Adipocyte (in vitro differentiated cells): ENCODE measurements around the gene SLC39A11.

Source experiments
- DNase-seq: peaks from one replicate; pipeline ENCODE4 v3.0.0-alpha.2; 2015; ENCODE audit warnings: low read depth
- H3K27me3 ChIP-seq: replicated peaks from 2 replicates; pipeline ENCODE4 v1.7.0; 2013; ENCODE audit warnings: mild to moderate bottlenecking, low read length, moderate library complexity; ENCODE audit not compliant: control insufficient read depth, insufficient read depth
- H3K36me3 ChIP-seq: 2 replicates; pipeline ENCODE4 v1.7.0; 2013; ENCODE audit warnings: low read length, mild to moderate bottlenecking, moderate library complexity; ENCODE audit not compliant: control insufficient read depth, insufficient read depth, severe bottlenecking
- H3K4me1 ChIP-seq: 2 replicates; pipeline ENCODE4 v1.7.0; 2013; ENCODE audit warnings: mild to moderate bottlenecking, low read length, moderate library complexity; ENCODE audit not compliant: control insufficient read depth, insufficient read depth
- H3K4me3 ChIP-seq: 2 replicates; pipeline ENCODE4 v1.7.0; 2013; ENCODE audit warnings: mild to moderate bottlenecking, low read length, moderate library complexity
- H3K9ac ChIP-seq: 2 replicates; pipeline ENCODE4 v1.7.0; 2013; ENCODE audit warnings: mild to moderate bottlenecking, low read length, moderate library complexity
- H3K9me3 ChIP-seq: 2 replicates; pipeline ENCODE4 v1.7.0; 2013; ENCODE audit warnings: mild to moderate bottlenecking, low read length, moderate library complexity; ENCODE audit not compliant: control insufficient read depth

SLC39A11 gene

GRCh38 chr17:72661945-72662826, 430.3 kb downstream of the SLC39A11 start:
- no peak overlapping the region for H3K4me3 ChIP-seq
- no peaks in the 10 kb centered on the region for H3K27me3 ChIP-seq
- DNase-seq, result no peak
- no peak overlapping the region for H3K9ac ChIP-seq
- H3K36me3 ChIP-seq, result no peaks in the 10 kb centered on the region
- no peaks in the 10 kb centered on the region for H3K9me3 ChIP-seq
- no peaks in the 10 kb centered on the region for H3K4me1 ChIP-seq

GRCh38 chr17:72661116-72661944, 431.2 kb downstream of the SLC39A11 start:
- no peak overlapping the region for H3K9ac ChIP-seq
- no peaks in the 10 kb centered on the region for H3K9me3 ChIP-seq
- no peak overlapping the region for H3K4me3 ChIP-seq
- no peak for DNase-seq
- no peaks in the 10 kb centered on the region for H3K27me3 ChIP-seq
- H3K36me3 ChIP-seq, result no peaks in the 10 kb centered on the region
- H3K4me1 ChIP-seq, result no peaks in the 10 kb centered on the region

GRCh38 chr17:72660274-72661115, 432.0 kb downstream of the SLC39A11 start:
- H3K36me3 ChIP-seq, result no peaks in the 10 kb centered on the region
- no peak for DNase-seq
- H3K4me3 ChIP-seq, result no peak overlapping the region
- H3K27me3 ChIP-seq, result no peaks in the 10 kb centered on the region
- H3K9ac ChIP-seq, result no peak overlapping the region
- no peaks in the 10 kb centered on the region for H3K9me3 ChIP-seq
- no peaks in the 10 kb centered on the region for H3K4me1 ChIP-seq

- Histone ChIP-seq H3K36me3 (no peaks in the 10 kb centered on the region), H3K9ac (no peak overlapping the region), H3K4me1 (no peaks in the 10 kb centered on the region), H3K9me3 (no peaks in the 10 kb centered on the region), H3K27me3 (no peaks in the 10 kb centered on the region), H3K4me3 (no peak overlapping the region)
- DNase-seq, result no peak
Observed at GRCh38 chr17:72659811-72660210, 432.7 kb downstream of the SLC39A11 start.

- H3K27me3 ChIP-seq, result no peaks in the 10 kb centered on the region
- no peak overlapping the region for H3K4me3 ChIP-seq
- H3K36me3 ChIP-seq, result no peaks in the 10 kb centered on the region
- no peaks in the 10 kb centered on the region for H3K9me3 ChIP-seq
- no peak for DNase-seq
- no peaks in the 10 kb centered on the region for H3K4me1 ChIP-seq
- H3K9ac ChIP-seq, result no peak overlapping the region
Observed at GRCh38 chr17:72658675-72659074, 433.8 kb downstream of the SLC39A11 start.

- no peaks in the 10 kb centered on the region for H3K4me1 ChIP-seq
- H3K36me3 ChIP-seq, result no peaks in the 10 kb centered on the region
- H3K9me3 ChIP-seq, result no peaks in the 10 kb centered on the region
- no peak for DNase-seq
- no peak overlapping the region for H3K9ac ChIP-seq
- H3K4me3 ChIP-seq, result no peak overlapping the region
- no peaks in the 10 kb centered on the region for H3K27me3 ChIP-seq
Observed at GRCh38 chr17:72657467-72658317, 434.8 kb downstream of the SLC39A11 start.

- no peak for DNase-seq
- no peaks in the 10 kb centered on the region for H3K27me3 ChIP-seq
- H3K4me1 ChIP-seq, result no peaks in the 10 kb centered on the region
- H3K4me3 ChIP-seq, result no peak overlapping the region
- H3K36me3 ChIP-seq, result no peaks in the 10 kb centered on the region
- H3K9ac ChIP-seq, result no peak overlapping the region
- no peaks in the 10 kb centered on the region for H3K9me3 ChIP-seq
Observed at GRCh38 chr17:72656130-72656763, 436.2 kb downstream of the SLC39A11 start.

GRCh38 chr17:72654706-72655105, 437.8 kb downstream of the SLC39A11 start:
- H3K27me3 ChIP-seq, result no peaks in the 10 kb centered on the region
- H3K9ac ChIP-seq, result no peak overlapping the region
- H3K4me1 ChIP-seq, result no peaks in the 10 kb centered on the region
- DNase-seq, result no peak
- H3K4me3 ChIP-seq, result no peak overlapping the region
- no peaks in the 10 kb centered on the region for H3K9me3 ChIP-seq
- H3K36me3 ChIP-seq, result no peaks in the 10 kb centered on the region

GRCh38 chr17:72651988-72652387, 440.5 kb downstream of the SLC39A11 start:
- Histone ChIP-seq H3K4me3 (no peak overlapping the region), H3K9me3 (no peaks in the 10 kb centered on the region), H3K9ac (no peak overlapping the region), H3K4me1 (no peaks in the 10 kb centered on the region), H3K27me3 (no peaks in the 10 kb centered on the region), H3K36me3 (no peaks in the 10 kb centered on the region)
- DNase-seq, result no peak

- Histone ChIP-seq H3K9ac (no peak overlapping the region), H3K4me3 (no peak overlapping the region), H3K9me3 (no peaks in the 10 kb centered on the region), H3K4me1 (no peaks in the 10 kb centered on the region), H3K36me3 (no peaks in the 10 kb centered on the region), H3K27me3 (no peaks in the 10 kb centered on the region)
- DNase-seq, result no peak
Observed at GRCh38 chr17:72648702-72649101, 443.8 kb downstream of the SLC39A11 start.
